ENCODE measurements around the gene CKAP4. TPM values are rescaled to one million over a fixed set of nuclear protein-coding genes. Genes with fewer than 3 reads are reported as not detected.

CKAP4 gene
- total and polyA plus RNA-seq, 2 of the 13 experiments (the other 11 are each of a cell fraction or from before 2014, with no cell fraction given), result 39.2 to 70.2 TPM

DNA sequence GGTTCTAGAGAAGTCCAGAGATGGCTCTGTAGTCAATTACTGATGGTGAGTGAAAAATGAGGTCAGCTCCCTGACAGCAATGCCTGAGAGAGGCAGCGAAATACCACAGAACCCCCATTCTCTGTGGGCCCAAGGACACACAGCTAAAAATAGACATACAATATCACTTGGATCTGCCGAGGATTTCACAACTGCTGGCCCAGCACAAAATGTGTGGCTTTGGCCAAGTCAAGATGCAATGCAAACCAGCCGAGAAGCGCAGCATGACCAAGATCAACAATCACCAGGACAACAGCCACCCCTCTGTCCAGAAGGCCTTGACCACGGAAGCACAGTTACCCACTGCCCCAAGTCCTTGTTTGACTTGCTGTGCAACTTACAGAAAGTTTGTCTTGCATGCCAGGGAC is 52.2 kb downstream of the CKAP4 start (continued):
- TF ChIP-seq TFDP1 (CRISPR knock-in tag; IDR thresholded peaks at IDR 0.05; ENCODE audit: borderline replicate concordance), result no peak
- TF ChIP-seq KDM2A (CRISPR knock-in tag; IDR thresholded peaks at IDR 0.05; ENCODE audit: borderline replicate concordance, low read depth), result no peak
- no peak for TF ChIP-seq KDM5A (IDR thresholded peaks at IDR 0.05; ENCODE audit: borderline replicate concordance, low read length)
- no peak for TF ChIP-seq SMAD9 (CRISPR knock-in tag; IDR thresholded peaks at IDR 0.05)
- no peak for TF ChIP-seq KAT2B (IDR thresholded peaks at IDR 0.05; ENCODE audit: borderline replicate concordance, low read depth, low read length)
- 0 out of 2 replicates have a peak, but pooled peaks have one; percentile 27 for TF ChIP-seq MLX (CRISPR knock-in tag; IDR thresholded peaks at IDR 0.05)
- TF ChIP-seq NCOA2 (CRISPR knock-in tag; IDR thresholded peaks at IDR 0.05), result peak; percentile 88
- no peak for TF ChIP-seq ZNF562 (CRISPR knock-in tag; IDR thresholded peaks at IDR 0.05; ENCODE audit: borderline replicate concordance)
- TF ChIP-seq, protein P1, sequence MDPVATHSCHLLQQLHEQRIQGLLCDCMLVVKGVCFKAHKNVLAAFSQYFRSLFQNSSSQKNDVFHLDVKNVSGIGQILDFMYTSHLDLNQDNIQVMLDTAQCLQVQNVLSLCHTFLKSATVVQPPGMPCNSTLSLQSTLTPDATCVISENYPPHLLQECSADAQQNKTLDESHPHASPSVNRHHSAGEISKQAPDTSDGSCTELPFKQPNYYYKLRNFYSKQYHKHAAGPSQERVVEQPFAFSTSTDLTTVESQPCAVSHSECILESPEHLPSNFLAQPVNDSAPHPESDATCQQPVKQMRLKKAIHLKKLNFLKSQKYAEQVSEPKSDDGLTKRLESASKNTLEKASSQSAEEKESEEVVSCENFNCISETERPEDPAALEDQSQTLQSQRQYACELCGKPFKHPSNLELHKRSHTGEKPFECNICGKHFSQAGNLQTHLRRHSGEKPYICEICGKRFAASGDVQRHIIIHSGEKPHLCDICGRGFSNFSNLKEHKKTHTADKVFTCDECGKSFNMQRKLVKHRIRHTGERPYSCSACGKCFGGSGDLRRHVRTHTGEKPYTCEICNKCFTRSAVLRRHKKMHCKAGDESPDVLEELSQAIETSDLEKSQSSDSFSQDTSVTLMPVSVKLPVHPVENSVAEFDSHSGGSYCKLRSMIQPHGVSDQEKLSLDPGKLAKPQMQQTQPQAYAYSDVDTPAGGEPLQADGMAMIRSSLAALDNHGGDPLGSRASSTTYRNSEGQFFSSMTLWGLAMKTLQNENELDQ (CRISPR knock-in tag; IDR thresholded peaks at IDR 0.05; ENCODE audit: borderline replicate concordance), result no peak
- 0 out of 2 replicates have a peak, but pooled peaks have one; percentile 71 for TF ChIP-seq ZNF564 (CRISPR knock-in tag; IDR thresholded peaks at IDR 0.05)
- no peak for TF ChIP-seq PAF1 (CRISPR knock-in tag; IDR thresholded peaks at IDR 0.05)
- peak; percentile 60; the same call in 1 of the 2 replicates for TF ChIP-seq ZNF350 (CRISPR knock-in tag; IDR thresholded peaks at IDR 0.05; ENCODE audit: borderline replicate concordance, low read depth)
- TF ChIP-seq, protein P2, sequence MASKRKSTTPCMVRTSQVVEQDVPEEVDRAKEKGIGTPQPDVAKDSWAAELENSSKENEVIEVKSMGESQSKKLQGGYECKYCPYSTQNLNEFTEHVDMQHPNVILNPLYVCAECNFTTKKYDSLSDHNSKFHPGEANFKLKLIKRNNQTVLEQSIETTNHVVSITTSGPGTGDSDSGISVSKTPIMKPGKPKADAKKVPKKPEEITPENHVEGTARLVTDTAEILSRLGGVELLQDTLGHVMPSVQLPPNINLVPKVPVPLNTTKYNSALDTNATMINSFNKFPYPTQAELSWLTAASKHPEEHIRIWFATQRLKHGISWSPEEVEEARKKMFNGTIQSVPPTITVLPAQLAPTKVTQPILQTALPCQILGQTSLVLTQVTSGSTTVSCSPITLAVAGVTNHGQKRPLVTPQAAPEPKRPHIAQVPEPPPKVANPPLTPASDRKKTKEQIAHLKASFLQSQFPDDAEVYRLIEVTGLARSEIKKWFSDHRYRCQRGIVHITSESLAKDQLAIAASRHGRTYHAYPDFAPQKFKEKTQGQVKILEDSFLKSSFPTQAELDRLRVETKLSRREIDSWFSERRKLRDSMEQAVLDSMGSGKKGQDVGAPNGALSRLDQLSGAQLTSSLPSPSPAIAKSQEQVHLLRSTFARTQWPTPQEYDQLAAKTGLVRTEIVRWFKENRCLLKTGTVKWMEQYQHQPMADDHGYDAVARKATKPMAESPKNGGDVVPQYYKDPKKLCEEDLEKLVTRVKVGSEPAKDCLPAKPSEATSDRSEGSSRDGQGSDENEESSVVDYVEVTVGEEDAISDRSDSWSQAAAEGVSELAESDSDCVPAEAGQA (IDR thresholded peaks at IDR 0.05; ENCODE audit: low read depth), result 0 out of 2 replicates have a peak, but pooled peaks have one; percentile 38
- TF ChIP-seq, protein P2 (CRISPR knock-in tag; IDR thresholded peaks at IDR 0.05; ENCODE audit: borderline replicate concordance), result no peak
- TF ChIP-seq SUZ12 (IDR thresholded peaks at IDR 0.05; ENCODE audit: low read depth, low read length), result no peak
- no peak for TF ChIP-seq IRX3 (CRISPR knock-in tag; IDR thresholded peaks at IDR 0.05; ENCODE audit: borderline replicate concordance, low read depth)
- no peak for TF ChIP-seq ZFP36L1 (CRISPR knock-in tag; IDR thresholded peaks at IDR 0.05)
- no peak for TF ChIP-seq ZNF275 (CRISPR knock-in tag; IDR thresholded peaks at IDR 0.05; ENCODE audit: borderline replicate concordance)
- TF ChIP-seq ZNF557 (CRISPR knock-in tag; IDR thresholded peaks at IDR 0.05), result no peak
- no peak for TF ChIP-seq ZNF160 (CRISPR knock-in tag; IDR thresholded peaks at IDR 0.05)

Data from HepG2 (cell line).